Neuronal stem cell (in vitro differentiated cells): ENCODE data around the gene PEX11G.

ENCODE experiments used
- DNase-seq: peaks from one replicate; pipeline ENCODE4 v3.0.0-alpha.2; 2013; ENCODE audit warnings: low spot score
- H2AFZ ChIP-seq: one replicate; pipeline ENCODE4 v1.6.1; 2013; ENCODE audit warnings: mild to moderate bottlenecking, low read length, inconsistent platforms
- H2AK5ac ChIP-seq: 2 replicates; pipeline ENCODE4 v1.6.1; 2013; ENCODE audit warnings: low read depth, mild to moderate bottlenecking, inconsistent platforms, low read length, moderate library complexity, mixed read lengths
- H2BK120ac ChIP-seq: 2 replicates; pipeline ENCODE4 v1.6.1; 2013; ENCODE audit warnings: low read depth, mild to moderate bottlenecking, inconsistent platforms, low read length, moderate library complexity, mixed read lengths
- H2BK12ac ChIP-seq: one replicate; pipeline ENCODE4 v1.6.1; 2013; ENCODE audit warnings: low read length, inconsistent platforms
- H2BK15ac ChIP-seq: 2 replicates; pipeline ENCODE4 v1.6.1; 2013; ENCODE audit warnings: mild to moderate bottlenecking, low read length, inconsistent platforms, mixed read lengths
- H2BK5ac ChIP-seq: one replicate; pipeline ENCODE4 v1.6.1; 2013; ENCODE audit warnings: inconsistent platforms, mild to moderate bottlenecking, low read length, moderate library complexity
- H3K14ac ChIP-seq: one replicate; pipeline ENCODE4 v1.6.1; 2013; ENCODE audit warnings: low read length, inconsistent platforms
- H3K18ac ChIP-seq: 2 replicates; pipeline ENCODE4 v1.6.1; 2013; ENCODE audit warnings: low read length, inconsistent platforms
- H3K23ac ChIP-seq: 2 replicates; pipeline ENCODE4 v1.6.1; 2013; ENCODE audit warnings: low read depth, mild to moderate bottlenecking, mixed read lengths, low read length, inconsistent platforms; ENCODE audit not compliant: poor library complexity
- H3K27ac ChIP-seq: replicated peaks from 3 replicates; pipeline ENCODE4 v1.5.1; 2013; ENCODE audit warnings: low read length, inconsistent platforms
- H3K27me3 ChIP-seq, 3 experiments: 2 replicates each; pipeline ENCODE4 v1.6.1; 2013; ENCODE audit warnings: low read length in 3 of 3, mild to moderate bottlenecking in 2 of 3, inconsistent platforms in 1 of 3, low read depth in 1 of 3, mixed read lengths in 1 of 3, moderate library complexity in 1 of 3; ENCODE audit not compliant: control insufficient read depth in 3 of 3, insufficient read depth in 3 of 3
- H3K36me3 ChIP-seq, 2 donors: replicated peaks in 1 of 2; 2 replicates each; pipeline ENCODE4 v1.6.1; 2013; ENCODE audit warnings: low read length in 2 of 2; ENCODE audit not compliant: control insufficient read depth in 2 of 2, insufficient read depth in 2 of 2
- H3K4ac ChIP-seq: 2 replicates; pipeline ENCODE4 v1.6.1; 2013; ENCODE audit warnings: inconsistent platforms, mild to moderate bottlenecking, low read length, moderate library complexity
- H3K4me1 ChIP-seq, 2 donors: 1 replicate in 1 of 2; 2 replicates in 1 of 2; pipeline ENCODE4 v1.6.1; 2013; ENCODE audit warnings: low read length in 2 of 2, low read depth in 1 of 2; ENCODE audit not compliant: control insufficient read depth in 2 of 2, insufficient read depth in 1 of 2
- H3K4me2 ChIP-seq: one replicate; pipeline ENCODE4 v1.6.1; 2013; ENCODE audit warnings: mild to moderate bottlenecking, low read length, inconsistent platforms; ENCODE audit not compliant: insufficient read depth, poor library complexity, severe bottlenecking
- H3K4me3 ChIP-seq, 2 donors: 2 replicates each; pipeline ENCODE4 v1.5.1; 2013; ENCODE audit warnings: low read length in 2 of 2, mild to moderate bottlenecking in 2 of 2, inconsistent platforms in 1 of 2, moderate library complexity in 1 of 2
- H3K79me1 ChIP-seq: one replicate; pipeline ENCODE4 v1.6.1; 2013; ENCODE audit warnings: low read depth, mild to moderate bottlenecking, inconsistent platforms, low read length, moderate library complexity
- H3K9ac ChIP-seq: one replicate; pipeline ENCODE4 v1.6.1; 2013; ENCODE audit warnings: mild to moderate bottlenecking, low read depth, low read length, inconsistent platforms; ENCODE audit not compliant: poor library complexity
- H3K9me3 ChIP-seq, 2 donors: replicated peaks in 1 of 2; 2 replicates each; pipeline versions ENCODE3 to v1.6.1; 2013; ENCODE audit warnings: low read length in 2 of 2, mild to moderate bottlenecking in 2 of 2, inconsistent platforms in 1 of 2, low read depth in 1 of 2, mixed read lengths in 1 of 2, moderate library complexity in 1 of 2; ENCODE audit not compliant: control insufficient read depth in 2 of 2, insufficient read depth in 1 of 2
- H4K8ac ChIP-seq: one replicate; pipeline ENCODE4 v1.6.1; 2013; ENCODE audit warnings: low read depth, mild to moderate bottlenecking, inconsistent platforms, low read length, moderate library complexity
- H4K91ac ChIP-seq: one replicate; pipeline ENCODE4 v1.6.1; 2013; ENCODE audit warnings: low read length, low read depth, mild to moderate bottlenecking, inconsistent platforms; ENCODE audit not compliant: poor library complexity
- WGBS, 2 donors: extraction: QIAGEN DNeasy Blood & Tissue Kit; methylation state at CpG; one replicate each; pipeline ENCODE4 v1.1.7; 2013; ENCODE audit warnings: missing lambda C conversion rate in 2 of 2, mixed read lengths in 1 of 2; ENCODE audit not compliant: insufficient read length in 2 of 2, insufficient replicate concordance in 1 of 2; ENCODE audit errors: extremely low coverage in 2 of 2; 5-methylcytosine and 5-hydroxymethylcytosine counted together

Gene PEX11G

DNA sequence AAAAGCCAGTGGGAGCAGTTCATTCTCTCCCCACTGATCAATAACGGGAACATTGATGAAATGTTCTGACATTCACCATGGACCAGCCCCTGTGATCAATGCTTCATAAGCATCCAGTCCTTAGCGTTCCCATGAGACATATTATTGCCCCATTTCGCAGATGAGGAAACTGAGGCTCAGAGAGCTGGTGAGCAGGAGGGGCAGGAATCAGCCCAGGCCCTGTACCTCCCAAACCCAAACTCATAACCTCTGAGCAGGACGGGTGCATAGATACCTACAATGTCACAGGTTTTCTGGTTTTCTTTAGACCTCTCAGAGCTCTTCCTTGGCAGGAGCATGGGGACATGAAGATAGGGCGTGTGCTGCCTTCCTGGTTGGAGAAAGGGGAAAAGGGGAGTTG lies 35.7 kb upstream of the PEX11G start:
- no peak overlapping the region for H3K23ac ChIP-seq

DNA sequence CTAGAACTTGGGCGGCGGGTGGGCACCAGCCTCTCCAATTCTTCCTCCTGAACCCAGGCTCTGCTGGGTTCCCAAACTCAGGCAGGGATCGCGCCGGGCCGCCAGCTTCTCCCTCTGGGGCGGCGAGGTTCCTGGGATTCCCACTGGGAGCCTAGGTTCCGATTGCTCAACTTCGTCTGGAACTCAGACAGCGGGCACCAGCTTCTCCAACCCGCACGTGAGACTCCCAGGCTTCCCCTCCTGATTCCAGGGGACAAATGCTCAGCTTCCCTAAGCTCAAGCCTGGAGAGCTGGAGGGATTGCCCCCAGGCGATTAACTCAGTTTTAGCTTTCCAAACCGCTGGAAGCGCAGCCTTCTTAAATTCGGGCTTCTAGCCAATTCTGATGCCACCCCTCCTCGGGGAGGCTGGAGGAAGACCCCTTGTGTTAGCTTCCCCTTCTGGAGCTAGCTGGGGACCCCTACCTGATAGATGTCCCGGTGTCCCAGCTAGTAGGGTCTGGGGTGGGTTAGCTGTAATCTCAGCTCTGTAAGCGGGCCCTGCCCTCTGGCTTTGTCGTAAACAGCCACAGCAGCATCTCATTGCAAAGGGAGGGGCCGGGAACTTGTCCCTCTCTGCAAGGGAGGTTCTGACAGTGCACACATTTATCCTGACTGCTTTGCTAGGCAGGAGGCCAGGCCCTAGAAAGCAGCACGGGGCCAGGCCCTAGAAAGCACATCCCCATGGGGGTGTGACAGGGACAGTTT lies 34.3 kb upstream of the PEX11G start:
- no peak overlapping the region for H2BK12ac ChIP-seq
- H3K18ac ChIP-seq: no peak overlapping the region
- no CpG with 5 or more reads among the region's 23 CpGs for WGBS, 2 donors
- no peak overlapping the region for H4K8ac ChIP-seq
- peak overlapping the region; percentile 53 for H3K4ac ChIP-seq
- no peak overlapping the region for H4K91ac ChIP-seq
- no peak overlapping the region for H3K23ac ChIP-seq
- H2BK120ac ChIP-seq: no peak overlapping the region
- peak overlapping the region; percentile 88 for H3K4me2 ChIP-seq
- no peak overlapping the region for H2BK5ac ChIP-seq
- no peak overlapping the region for H3K27ac ChIP-seq
- H3K4me3 ChIP-seq: peak overlapping the region; percentile 61 to 83
- H3K36me3 ChIP-seq: peaks cover 5 to 21% of the 10 kb centered on the region in 2 donors
- peaks cover 6% of the 10 kb centered on the region for H3K79me1 ChIP-seq
- no peak overlapping the region for H2BK15ac ChIP-seq
- peak overlapping the region; percentile 77 for H3K9ac ChIP-seq
- no peaks in the 10 kb centered on the region for H3K9me3 ChIP-seq
- no peak for DNase-seq
- peak overlapping the region; percentile 90 for H2AFZ ChIP-seq
- H2AK5ac ChIP-seq: peak overlapping the region; percentile 56
- no peaks in the 10 kb centered on the region for H3K27me3 ChIP-seq
- H3K4me1 ChIP-seq: peaks cover 7 to 10% of the 10 kb centered on the region in 2 donors
- H3K14ac ChIP-seq: no peak overlapping the region

More for the DNA sequence above, 35.7 kb upstream of the PEX11G start:
- Histone ChIP-seq H3K18ac (no peak overlapping the region), H2BK5ac (no peak overlapping the region), H3K9ac (no peak overlapping the region), H3K4me3 (no peak overlapping the region), H2BK120ac (no peak overlapping the region), H3K27ac (no peak overlapping the region), H3K9me3 (no peaks in the 10 kb centered on the region), H3K14ac (no peak overlapping the region), H3K79me1 (peaks cover 6% of the 10 kb centered on the region), H3K4me2 (no peak overlapping the region), H2AK5ac (no peak overlapping the region), H3K4me1 (peaks cover 7 to 10% of the 10 kb centered on the region in 2 donors), H2BK12ac (no peak overlapping the region), H3K4ac (no peak overlapping the region), H3K36me3 (peaks cover 6 to 15% of the 10 kb centered on the region in 2 donors), H4K8ac (no peak overlapping the region), H3K27me3 (no peaks in the 10 kb centered on the region), H2AFZ (no peak overlapping the region), H4K91ac (no peak overlapping the region), H2BK15ac (no peak overlapping the region)
- no CpG with 5 or more reads among the region's 5 CpGs for WGBS, 2 donors
- no peak for DNase-seq

- H2AK5ac ChIP-seq: peak within 1 kb of the TSS; percentile 56
- H3K79me1 ChIP-seq: peaks cover 6% of the 10 kb centered on the region
- no peak within 1 kb of the TSS for H3K27ac ChIP-seq
- peak within 1 kb of the TSS; percentile 90 for H3K9ac ChIP-seq
- H3K4me3 ChIP-seq: peak within 1 kb of the TSS; percentile 61 to 83
- no peak within 1 kb of the TSS for H2BK120ac ChIP-seq
- peak within 1 kb of the TSS; percentile 53 for H3K4ac ChIP-seq
- peak within 1 kb of the TSS; percentile 90 for H2AFZ ChIP-seq
- H3K27me3 ChIP-seq: no peaks in the 10 kb centered on the region
- H4K8ac ChIP-seq: no peak within 1 kb of the TSS
- no peak within 1 kb of the TSS for H2BK12ac ChIP-seq
- H3K36me3 ChIP-seq: peaks cover 5 to 28% of the 10 kb centered on the region in 2 donors
- H3K14ac ChIP-seq: no peak within 1 kb of the TSS
- H3K4me1 ChIP-seq: peaks cover 7 to 10% of the 10 kb centered on the region in 2 donors
- H3K9me3 ChIP-seq: no peaks in the 10 kb centered on the region
- peak; percentile 96 for DNase-seq
- H2BK5ac ChIP-seq: no peak within 1 kb of the TSS
- no CpG with 5 or more reads among the region's 65 CpGs for WGBS, 2 donors
- peak within 1 kb of the TSS; percentile 88 for H3K4me2 ChIP-seq
- H3K18ac ChIP-seq: peak within 1 kb of the TSS; percentile 82
- no peak within 1 kb of the TSS for H4K91ac ChIP-seq
- H2BK15ac ChIP-seq: peak within 1 kb of the TSS; percentile 45
- peak within 1 kb of the TSS; percentile 95 for H3K23ac ChIP-seq
Observed at GRCh38 chr19:7522072-7522922, 33.5 kb upstream of the PEX11G start, which contains the start of gene MCOLN1. MCOLN1 (plus strand) TSS chr19:7522624; CDS start chr19:7522751, 127 bp downstream.
